HepG2 (cell line): Measurements from ENCODE around the gene NBR1. TPM values are rescaled to one million over a fixed set of nuclear protein-coding genes. Genes with fewer than 3 reads are reported as not detected.
A peak's percentile ranks its signal among the peaks of the same experiment; 100 is the strongest.

ENCODE experiments used
- ATF1 ChIP-seq: IDR thresholded peaks from 2 replicates; pipeline ENCODE4 v1.6.1; 2016; ENCODE audit warnings: mild to moderate bottlenecking, control low read depth
- DNMT3B ChIP-seq: conservative IDR thresholded peaks from 2 replicates; pipeline ENCODE4 v1.6.1; 2016; ENCODE audit warnings: missing biosample characterization, control low read depth
- FOXA3 ChIP-seq: IDR thresholded peaks from 2 replicates; pipeline ENCODE4 v1.6.1; 2016; ENCODE audit warnings: missing genetic modification reagents, missing compliant biosample characterization
- FOXC1 ChIP-seq: sonication (generic); formaldehyde crosslinking; IDR thresholded peaks from 2 replicates; pipeline ENCODE4 v1.8.0; 2022; ENCODE audit warnings: mild to moderate bottlenecking, missing genetic modification reagents, borderline replicate concordance
- GATAD1 ChIP-seq: IDR thresholded peaks from 2 replicates; pipeline ENCODE4 v1.6.1; 2016; ENCODE audit warnings: missing genetic modification reagents, missing compliant biosample characterization
- HDAC6 ChIP-seq: fragments of 200-600 bp; sonication (generic); IDR thresholded peaks from 2 replicates; pipeline ENCODE4 v1.7.0; 2017; ENCODE audit warnings: mild to moderate bottlenecking, antibody characterized with exemption, low read length, low read depth
- HES4 ChIP-seq: sonication (generic); formaldehyde crosslinking; IDR thresholded peaks from 2 replicates; pipeline ENCODE4 v1.9.0; 2021; ENCODE audit warnings: mild to moderate bottlenecking, missing genetic modification reagents, borderline replicate concordance
- HNF4G ChIP-seq, 2 experiments: sonication (generic) in 1 of 2; formaldehyde crosslinking in 1 of 2; IDR thresholded peaks; 2 replicates each; pipeline versions ENCODE4 v1.4.0 to v1.6.1; 2011 to 2020; ENCODE audit warnings: borderline replicate concordance in 2 of 2, low read depth in 2 of 2, mild to moderate bottlenecking in 2 of 2, low read length in 1 of 2, missing genetic modification reagents in 1 of 2, moderate library complexity in 1 of 2
- PHF20 ChIP-seq: sonication (generic); formaldehyde crosslinking; IDR thresholded peaks from 2 replicates; pipeline ENCODE4 v1.5.0; 2020; ENCODE audit warnings: mild to moderate bottlenecking, missing genetic modification reagents
- SKI ChIP-seq: fragments of 450-650 bp; IDR thresholded peaks from one replicate; pipeline ENCODE4 v1.6.1; 2018; ENCODE audit warnings: mild to moderate bottlenecking; ENCODE audit not compliant: partially characterized antibody
- SMYD3 ChIP-seq: sonication (generic); formaldehyde crosslinking; IDR thresholded peaks from 2 replicates; pipeline ENCODE4 v1.8.1; 2023; ENCODE audit warnings: mild to moderate bottlenecking, missing genetic modification reagents
- ZFP90 ChIP-seq: sonication (generic); formaldehyde crosslinking; IDR thresholded peaks from 2 replicates; pipeline ENCODE4 v1.8.0; 2022; ENCODE audit warnings: missing genetic modification reagents, mild to moderate bottlenecking, inconsistent platforms, borderline replicate concordance
- ZNF253 ChIP-seq: sonication (generic); formaldehyde crosslinking; IDR thresholded peaks from 2 replicates; pipeline ENCODE4 v1.8.0; 2022; ENCODE audit warnings: mild to moderate bottlenecking, missing genetic modification reagents, borderline replicate concordance
- ZNF337 ChIP-seq: sonication (generic); formaldehyde crosslinking; IDR thresholded peaks from 2 replicates; pipeline ENCODE4 v1.5.1; 2020; ENCODE audit warnings: missing genetic modification reagents, low read depth, mild to moderate bottlenecking, borderline replicate concordance
- ZSCAN9 ChIP-seq: IDR thresholded peaks from 2 replicates; pipeline ENCODE4 v1.6.1; 2016; ENCODE audit warnings: borderline replicate concordance
- polyA plus RNA-seq, 8 experiments: library from polyadenylated mRNA; depleted of rRNA in 3 of 8; stranded (reverse) in 7 of 8; unstranded in 1 of 8; fragments of >200 nt; fragmentation: Illumina TruSeq in 4 of 8; extraction: Trizol in 4 of 8; gene quantifications; 2 replicates each; pipeline versions ENCODE4 v1.2.1 to v1.2.3, GENCODE V29; 2011 to 2016; ENCODE audit warnings: low read depth in 4 of 8, missing spikeins in 1 of 8, mixed read lengths in 1 of 8; ENCODE audit not compliant: insufficient read depth in 1 of 8
- total RNA-seq, 5 experiments: library from RNA; depleted of rRNA; stranded (reverse); fragments of >200 nt; fragmentation: Illumina TruSeq; extraction: Trizol; gene quantifications; 2 replicates each; pipeline ENCODE4 v1.2.3, GENCODE V29; 2016; ENCODE audit warnings: low read depth in 1 of 5
- TF ChIP-seq, protein P1 (sequence below): sonication (generic); formaldehyde crosslinking; IDR thresholded peaks from 2 replicates; pipeline ENCODE4 v1.5.1; 2020; ENCODE audit warnings: missing genetic modification reagents, mild to moderate bottlenecking, borderline replicate concordance
- TF ChIP-seq, protein P2 (sequence below): sonication (generic); formaldehyde crosslinking; IDR thresholded peaks from 2 replicates; pipeline ENCODE4 v1.9.0; 2021; ENCODE audit warnings: missing genetic modification reagents, borderline replicate concordance
- TF ChIP-seq, protein P3 (sequence below): sonication (generic); formaldehyde crosslinking; IDR thresholded peaks from 2 replicates; pipeline ENCODE4 v1.9.0; 2021; ENCODE audit warnings: missing genetic modification reagents, mild to moderate bottlenecking, borderline replicate concordance
- TF ChIP-seq, protein P4 (sequence below): sonication (generic); formaldehyde crosslinking; IDR thresholded peaks from 2 replicates; pipeline ENCODE4 v1.5.1; 2020; ENCODE audit warnings: missing genetic modification reagents, mild to moderate bottlenecking, borderline replicate concordance

Gene NBR1
- total and polyA plus RNA-seq, 2 of the 13 experiments (the other 11 are each of a cell fraction or from before 2014, with no cell fraction given): 51.7 to 121 TPM

DNA sequence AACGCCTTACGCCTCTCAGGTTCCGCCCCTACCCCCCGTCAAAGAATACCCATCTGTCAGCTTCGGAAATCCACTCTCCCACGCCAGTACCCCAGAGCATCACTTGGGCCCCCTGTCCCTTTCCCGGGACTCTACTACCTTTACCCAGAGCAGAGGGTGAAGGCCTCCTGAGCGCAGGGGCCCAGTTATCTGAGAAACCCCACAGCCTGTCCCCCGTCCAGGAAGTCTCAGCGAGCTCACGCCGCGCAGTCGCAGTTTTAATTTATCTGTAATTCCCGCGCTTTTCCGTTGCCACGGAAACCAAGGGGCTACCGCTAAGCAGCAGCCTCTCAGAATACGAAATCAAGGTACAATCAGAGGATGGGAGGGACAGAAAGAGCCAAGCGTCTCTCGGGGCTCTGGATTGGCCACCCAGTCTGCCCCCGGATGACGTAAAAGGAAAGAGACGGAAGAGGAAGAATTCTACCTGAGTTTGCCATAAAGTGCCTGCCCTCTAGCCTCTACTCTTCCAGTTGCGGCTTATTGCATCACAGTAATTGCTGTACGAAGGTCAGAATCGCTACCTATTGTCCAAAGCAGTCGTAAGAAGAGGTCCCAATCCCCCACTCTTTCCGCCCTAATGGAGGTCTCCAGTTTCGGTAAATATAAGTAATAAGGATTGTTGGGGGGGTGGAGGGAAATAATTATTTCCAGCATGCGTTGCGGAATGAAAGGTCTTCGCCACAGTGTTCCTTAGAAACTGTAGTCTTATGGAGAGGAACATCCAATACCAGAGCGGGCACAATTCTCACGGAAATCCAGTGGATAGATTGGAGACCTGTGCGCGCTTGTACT is 45.7 kb upstream of the NBR1 start, which contains the start of gene BRCA1 (continued):
- TF ChIP-seq, protein P1, sequence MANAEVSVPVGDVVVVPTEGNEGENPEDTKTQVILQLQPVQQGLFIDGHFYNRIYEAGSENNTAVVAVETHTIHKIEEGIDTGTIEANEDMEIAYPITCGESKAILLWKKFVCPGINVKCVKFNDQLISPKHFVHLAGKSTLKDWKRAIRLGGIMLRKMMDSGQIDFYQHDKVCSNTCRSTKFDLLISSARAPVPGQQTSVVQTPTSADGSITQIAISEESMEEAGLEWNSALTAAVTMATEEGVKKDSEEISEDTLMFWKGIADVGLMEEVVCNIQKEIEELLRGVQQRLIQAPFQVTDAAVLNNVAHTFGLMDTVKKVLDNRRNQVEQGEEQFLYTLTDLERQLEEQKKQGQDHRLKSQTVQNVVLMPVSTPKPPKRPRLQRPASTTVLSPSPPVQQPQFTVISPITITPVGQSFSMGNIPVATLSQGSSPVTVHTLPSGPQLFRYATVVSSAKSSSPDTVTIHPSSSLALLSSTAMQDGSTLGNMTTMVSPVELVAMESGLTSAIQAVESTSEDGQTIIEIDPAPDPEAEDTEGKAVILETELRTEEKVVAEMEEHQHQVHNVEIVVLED (CRISPR knock-in tag): peak; percentile 58; the same call in 1 of the 2 replicates
- peak; percentile 58; the same call in 1 of the 2 replicates for TF ChIP-seq ZFP90 (CRISPR knock-in tag)
- no peak for TF ChIP-seq HDAC6
- TF ChIP-seq SKI: peak; percentile 30
- TF ChIP-seq ZNF253 (CRISPR knock-in tag): no peak; the same call in 1 of the 2 replicates
- TF ChIP-seq, protein P2, sequence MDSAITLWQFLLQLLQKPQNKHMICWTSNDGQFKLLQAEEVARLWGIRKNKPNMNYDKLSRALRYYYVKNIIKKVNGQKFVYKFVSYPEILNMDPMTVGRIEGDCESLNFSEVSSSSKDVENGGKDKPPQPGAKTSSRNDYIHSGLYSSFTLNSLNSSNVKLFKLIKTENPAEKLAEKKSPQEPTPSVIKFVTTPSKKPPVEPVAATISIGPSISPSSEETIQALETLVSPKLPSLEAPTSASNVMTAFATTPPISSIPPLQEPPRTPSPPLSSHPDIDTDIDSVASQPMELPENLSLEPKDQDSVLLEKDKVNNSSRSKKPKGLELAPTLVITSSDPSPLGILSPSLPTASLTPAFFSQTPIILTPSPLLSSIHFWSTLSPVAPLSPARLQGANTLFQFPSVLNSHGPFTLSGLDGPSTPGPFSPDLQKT (CRISPR knock-in tag): no peak
- peak; percentile 96 for TF ChIP-seq PHF20 (CRISPR knock-in tag)
- TF ChIP-seq ATF1 (CRISPR knock-in tag): peak; percentile 100
- TF ChIP-seq SMYD3 (CRISPR knock-in tag): 0 out of 2 replicates have a peak, but pooled peaks have one; percentile 27
- TF ChIP-seq FOXA3 (CRISPR knock-in tag): peak; percentile 62
- TF ChIP-seq, protein P3, sequence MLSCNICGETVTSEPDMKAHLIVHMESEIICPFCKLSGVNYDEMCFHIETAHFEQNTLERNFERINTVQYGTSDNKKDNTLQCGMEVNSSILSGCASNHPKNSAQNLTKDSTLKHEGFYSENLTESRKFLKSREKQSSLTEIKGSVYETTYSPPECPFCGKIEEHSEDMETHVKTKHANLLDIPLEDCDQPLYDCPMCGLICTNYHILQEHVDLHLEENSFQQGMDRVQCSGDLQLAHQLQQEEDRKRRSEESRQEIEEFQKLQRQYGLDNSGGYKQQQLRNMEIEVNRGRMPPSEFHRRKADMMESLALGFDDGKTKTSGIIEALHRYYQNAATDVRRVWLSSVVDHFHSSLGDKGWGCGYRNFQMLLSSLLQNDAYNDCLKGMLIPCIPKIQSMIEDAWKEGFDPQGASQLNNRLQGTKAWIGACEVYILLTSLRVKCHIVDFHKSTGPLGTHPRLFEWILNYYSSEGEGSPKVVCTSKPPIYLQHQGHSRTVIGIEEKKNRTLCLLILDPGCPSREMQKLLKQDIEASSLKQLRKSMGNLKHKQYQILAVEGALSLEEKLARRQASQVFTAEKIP (CRISPR knock-in tag): no peak
- TF ChIP-seq ZNF337: no peak
- TF ChIP-seq, protein P4, sequence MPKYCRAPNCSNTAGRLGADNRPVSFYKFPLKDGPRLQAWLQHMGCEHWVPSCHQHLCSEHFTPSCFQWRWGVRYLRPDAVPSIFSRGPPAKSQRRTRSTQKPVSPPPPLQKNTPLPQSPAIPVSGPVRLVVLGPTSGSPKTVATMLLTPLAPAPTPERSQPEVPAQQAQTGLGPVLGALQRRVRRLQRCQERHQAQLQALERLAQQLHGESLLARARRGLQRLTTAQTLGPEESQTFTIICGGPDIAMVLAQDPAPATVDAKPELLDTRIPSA (CRISPR knock-in tag): no peak
- TF ChIP-seq DNMT3B (CRISPR knock-in tag): peak; percentile 67; the same call in 1 of the 2 replicates
- peak; percentile 97 for TF ChIP-seq GATAD1 (CRISPR knock-in tag)
- TF ChIP-seq FOXC1 (CRISPR knock-in tag): 0 out of 2 replicates have a peak, but pooled peaks have one; percentile 12
- TF ChIP-seq HNF4G (IDR thresholded peaks at IDR 0.05; ENCODE audit: borderline replicate concordance, low read depth, low read length): peak; percentile 97
- TF ChIP-seq HNF4G (CRISPR knock-in tag; IDR thresholded peaks at IDR 0.05; ENCODE audit: borderline replicate concordance, low read depth): 0 out of 2 replicates have a peak, but pooled peaks have one; percentile 58
- TF ChIP-seq ZSCAN9 (CRISPR knock-in tag): 0 out of 2 replicates have a peak, but pooled peaks have one; percentile 66
- TF ChIP-seq HES4 (CRISPR knock-in tag): no peak
